ENCODE data around the gene BPIFB6. TPM values are rescaled to one million over a fixed set of nuclear protein-coding genes. Genes with fewer than 3 reads are reported as not detected.

Gene BPIFB6
- total RNA-seq, 1 donor from 2014 or later = not detected

DNA sequence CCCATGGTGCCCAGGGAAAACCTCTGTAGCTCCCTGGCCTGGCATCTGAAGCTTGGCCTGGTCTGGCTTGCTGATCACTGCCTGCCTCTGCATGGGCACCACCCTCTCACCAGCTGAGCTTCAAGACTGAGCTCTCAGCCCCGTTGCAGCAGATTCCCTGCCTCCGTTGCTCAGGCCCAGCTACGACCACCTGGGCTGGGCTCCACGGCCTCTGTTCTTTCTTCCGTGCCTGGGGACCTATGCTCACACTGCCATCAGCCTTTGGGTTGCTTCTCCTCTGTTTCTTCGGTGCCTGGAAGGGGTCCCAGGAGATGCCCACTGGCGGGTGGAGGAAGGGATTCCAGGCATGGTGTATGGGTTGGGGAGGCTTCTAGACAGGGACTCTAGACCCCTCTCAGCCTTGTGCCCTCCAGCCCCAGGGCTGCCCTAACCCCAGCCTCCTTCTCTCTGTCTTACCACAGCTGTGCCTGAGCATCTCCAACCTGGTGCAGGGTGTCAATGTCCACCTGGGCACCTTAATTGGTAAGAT is 14.8 kb upstream of the BPIFB6 start:
- Histone ChIP-seq H3K4me3 (ENCODE audit: low read length in 3 of 3) (no peak overlapping the region), H3K27ac (ENCODE audit: low read depth, low read length) (no peak overlapping the region), H3K27me3 (ENCODE audit: control insufficient read depth in 3 of 3, insufficient read depth in 3 of 3, low read length in 3 of 3) (peaks cover 32 to 49% (median 44%) of the 10 kb centered on the region in 3 donors), H3K4me1 (ENCODE audit: control insufficient read depth in 3 of 3, insufficient read depth in 3 of 3, low read length in 3 of 3) (no peaks in the 10 kb centered on the region), H3K9ac (ENCODE audit: low read depth in 1 of 3, low read length in 3 of 3) (no peak overlapping the region), H3K36me3 (ENCODE audit: control insufficient read depth in 3 of 3, insufficient read depth in 3 of 3, low read length in 3 of 3) (no peaks in the 10 kb centered on the region), H3K9me3 (ENCODE audit: control insufficient read depth in 3 of 3, low read length in 3 of 3) (no peaks in the 10 kb centered on the region)

GRCh38 chr20:33017542-33017941 is 13.9 kb upstream of the BPIFB6 start:
- H3K4me3 ChIP-seq (ENCODE audit: low read length in 3 of 3) = no peak overlapping the region
- H3K4me1 ChIP-seq (ENCODE audit: control insufficient read depth in 3 of 3, insufficient read depth in 3 of 3, low read length in 3 of 3) = no peaks in the 10 kb centered on the region
- H3K36me3 ChIP-seq (ENCODE audit: control insufficient read depth in 3 of 3, insufficient read depth in 3 of 3, low read length in 3 of 3) = no peaks in the 10 kb centered on the region
- no peak overlapping the region for H3K9ac ChIP-seq (ENCODE audit: low read depth in 1 of 3, low read length in 3 of 3)
- peaks cover 32 to 49% (median 44%) of the 10 kb centered on the region in 3 donors for H3K27me3 ChIP-seq (ENCODE audit: control insufficient read depth in 3 of 3, insufficient read depth in 3 of 3, low read length in 3 of 3)
- H3K27ac ChIP-seq (ENCODE audit: low read depth, low read length) = no peak overlapping the region
- H3K9me3 ChIP-seq (ENCODE audit: control insufficient read depth in 3 of 3, low read length in 3 of 3) = no peaks in the 10 kb centered on the region

DNA sequence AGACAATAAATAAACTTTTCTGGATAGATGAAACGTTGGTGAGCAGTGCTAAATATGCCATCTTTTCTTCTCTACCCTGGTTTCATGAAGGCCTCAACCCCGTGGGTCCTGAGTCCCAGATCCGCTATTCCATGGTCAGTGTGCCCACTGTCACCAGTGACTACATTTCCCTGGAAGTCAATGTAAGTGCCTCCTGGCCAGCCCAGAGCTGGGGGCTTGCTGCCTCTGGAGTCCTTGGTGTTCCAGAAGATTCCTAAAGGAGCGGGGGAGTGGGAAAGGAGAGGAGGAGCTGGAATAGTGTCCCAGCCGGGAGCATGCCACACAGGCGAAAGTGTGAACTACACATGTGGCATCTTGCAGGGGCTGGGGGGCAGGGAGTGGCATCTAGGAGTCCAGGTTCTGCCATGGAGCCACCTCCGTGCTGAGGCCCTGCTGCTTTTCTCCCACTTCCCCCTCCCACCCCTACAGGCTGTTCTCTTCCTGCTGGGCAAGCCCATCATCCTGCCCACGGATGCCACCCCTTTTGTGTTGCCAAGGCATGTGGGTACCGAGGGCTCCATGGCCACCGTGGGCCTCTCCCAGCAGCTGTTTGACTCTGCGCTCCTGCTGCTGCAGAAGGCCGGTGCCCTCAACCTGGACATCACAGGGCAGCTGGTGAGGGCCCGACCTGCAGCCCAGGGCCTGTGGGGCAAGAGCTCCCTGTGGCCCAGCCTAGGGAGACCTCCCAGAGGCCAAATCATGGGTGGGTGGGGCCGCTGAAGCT is 13.1 kb upstream of the BPIFB6 start:
- Histone ChIP-seq H3K4me3 (ENCODE audit: low read length in 3 of 3) (no peak overlapping the region), H3K4me1 (ENCODE audit: control insufficient read depth in 3 of 3, insufficient read depth in 3 of 3, low read length in 3 of 3) (no peaks in the 10 kb centered on the region), H3K9ac (ENCODE audit: low read depth in 1 of 3, low read length in 3 of 3) (no peak overlapping the region), H3K9me3 (ENCODE audit: control insufficient read depth in 3 of 3, low read length in 3 of 3) (no peaks in the 10 kb centered on the region), H3K27ac (ENCODE audit: low read depth, low read length) (no peak overlapping the region), H3K27me3 (ENCODE audit: control insufficient read depth in 3 of 3, insufficient read depth in 3 of 3, low read length in 3 of 3) (peaks cover 32 to 52% (median 41%) of the 10 kb centered on the region in 3 donors), H3K36me3 (ENCODE audit: control insufficient read depth in 3 of 3, insufficient read depth in 3 of 3, low read length in 3 of 3) (no peaks in the 10 kb centered on the region)

DNA sequence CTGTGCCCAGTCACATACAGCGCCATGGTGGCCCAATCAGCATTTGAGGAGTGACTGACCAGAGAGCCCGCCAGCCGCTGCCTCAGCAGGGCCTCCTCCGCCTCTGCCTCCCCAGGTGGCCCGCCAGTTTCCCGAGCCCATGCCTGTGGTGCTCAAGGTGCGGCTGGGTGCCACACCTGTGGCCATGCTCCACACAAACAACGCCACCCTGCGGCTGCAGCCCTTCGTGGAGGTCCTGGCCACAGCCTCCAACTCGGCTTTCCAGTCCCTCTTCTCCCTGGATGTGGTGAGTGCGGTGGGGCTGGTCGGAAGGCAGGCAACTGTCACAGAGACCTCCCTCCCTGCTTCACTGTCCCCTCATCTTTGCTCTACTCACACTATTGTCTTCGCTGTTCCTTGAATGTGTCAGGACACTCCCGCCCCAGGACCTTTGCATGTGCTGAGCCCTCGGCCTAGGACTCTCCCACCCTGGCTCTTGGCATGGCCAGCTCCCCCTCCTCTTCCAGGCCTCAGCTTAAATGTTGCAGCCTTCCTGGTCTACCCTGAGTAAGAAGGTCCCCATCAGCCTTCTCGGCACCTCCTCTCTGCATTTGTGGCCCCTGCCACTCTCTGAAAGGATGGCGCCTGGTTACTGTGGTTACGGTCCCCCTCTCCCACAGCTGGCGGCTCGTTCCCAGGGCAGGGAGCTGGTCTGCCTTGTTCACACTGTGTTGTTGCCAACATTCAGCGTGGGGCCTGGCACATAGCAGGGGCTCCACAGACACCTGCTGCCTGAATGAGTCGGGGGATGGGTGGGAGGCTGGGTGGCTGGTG is 11.8 kb upstream of the BPIFB6 start:
- no peak overlapping the region for H3K27ac ChIP-seq (ENCODE audit: low read depth, low read length)
- H3K9me3 ChIP-seq (ENCODE audit: control insufficient read depth in 3 of 3, low read length in 3 of 3) = no peaks in the 10 kb centered on the region
- no peaks in the 10 kb centered on the region for H3K4me1 ChIP-seq (ENCODE audit: control insufficient read depth in 3 of 3, insufficient read depth in 3 of 3, low read length in 3 of 3)

GRCh38 chr20:33020278-33021161 is 10.9 kb upstream of the BPIFB6 start:
- H3K9me3 ChIP-seq (ENCODE audit: control insufficient read depth in 3 of 3, low read length in 3 of 3) = no peaks in the 10 kb centered on the region
- H3K27me3 ChIP-seq (ENCODE audit: control insufficient read depth in 3 of 3, insufficient read depth in 3 of 3, low read length in 3 of 3) = peaks cover 20 to 30% (median 24%) of the 10 kb centered on the region in 3 donors

More for the DNA sequence above, 11.8 kb upstream of the BPIFB6 start:
- Histone ChIP-seq H3K9ac (ENCODE audit: low read depth in 1 of 3, low read length in 3 of 3) (no peak overlapping the region), H3K36me3 (ENCODE audit: control insufficient read depth in 3 of 3, insufficient read depth in 3 of 3, low read length in 3 of 3) (no peaks in the 10 kb centered on the region), H3K27me3 (ENCODE audit: control insufficient read depth in 3 of 3, insufficient read depth in 3 of 3, low read length in 3 of 3) (peaks cover 25 to 38% (median 30%) of the 10 kb centered on the region in 3 donors), H3K4me3 (ENCODE audit: low read length in 3 of 3) (no peak overlapping the region)

GRCh38 chr20:33021879-33022278 is 9.6 kb upstream of the BPIFB6 start:
- Histone ChIP-seq H3K4me1 (ENCODE audit: control insufficient read depth in 3 of 3, insufficient read depth in 3 of 3, low read length in 3 of 3) (no peaks in the 10 kb centered on the region), H3K27me3 (ENCODE audit: control insufficient read depth in 3 of 3, insufficient read depth in 3 of 3, low read length in 3 of 3) (peaks cover 9 to 20% (median 11%) of the 10 kb centered on the region in 3 donors), H3K27ac (ENCODE audit: low read depth, low read length) (no peak overlapping the region), H3K9me3 (ENCODE audit: control insufficient read depth in 3 of 3, low read length in 3 of 3) (peaks cover 0 to 3% (median 0%) of the 10 kb centered on the region in 3 donors), H3K9ac (ENCODE audit: low read depth in 1 of 3, low read length in 3 of 3) (no peak overlapping the region), H3K4me3 (ENCODE audit: low read length in 3 of 3) (no peak overlapping the region), H3K36me3 (ENCODE audit: control insufficient read depth in 3 of 3, insufficient read depth in 3 of 3, low read length in 3 of 3) (no peaks in the 10 kb centered on the region)

More at GRCh38 chr20:33020278-33021161, 10.9 kb upstream of the BPIFB6 start:
- Histone ChIP-seq H3K27ac (ENCODE audit: low read depth, low read length) (no peak overlapping the region), H3K9ac (ENCODE audit: low read depth in 1 of 3, low read length in 3 of 3) (no peak overlapping the region), H3K4me3 (ENCODE audit: low read length in 3 of 3) (no peak overlapping the region), H3K36me3 (ENCODE audit: control insufficient read depth in 3 of 3, insufficient read depth in 3 of 3, low read length in 3 of 3) (no peaks in the 10 kb centered on the region), H3K4me1 (ENCODE audit: control insufficient read depth in 3 of 3, insufficient read depth in 3 of 3, low read length in 3 of 3) (no peaks in the 10 kb centered on the region)

DNA sequence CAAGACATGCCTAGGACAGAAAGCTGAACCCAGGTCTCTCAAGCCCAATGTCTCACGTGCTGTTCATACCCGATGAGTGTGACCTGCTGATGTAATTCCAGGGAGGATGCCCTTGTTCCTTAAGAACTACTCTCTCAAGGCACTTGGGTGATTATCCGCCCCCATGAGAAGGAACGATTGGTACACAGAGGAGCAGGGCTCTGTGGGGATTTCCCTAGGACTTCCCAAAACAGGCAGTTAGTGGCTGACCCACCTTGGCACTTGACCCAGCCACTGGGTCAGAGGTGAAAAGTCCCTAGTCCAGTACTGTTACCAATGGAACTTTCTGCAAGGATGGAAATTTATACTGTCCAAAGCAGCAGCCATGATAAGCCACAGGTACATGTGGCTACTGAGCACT is 9.2 kb upstream of the BPIFB6 start:
- peaks cover 9 to 20% (median 10%) of the 10 kb centered on the region in 3 donors for H3K27me3 ChIP-seq (ENCODE audit: control insufficient read depth in 3 of 3, insufficient read depth in 3 of 3, low read length in 3 of 3)
- no peak overlapping the region for H3K27ac ChIP-seq (ENCODE audit: low read depth, low read length)
- H3K36me3 ChIP-seq (ENCODE audit: control insufficient read depth in 3 of 3, insufficient read depth in 3 of 3, low read length in 3 of 3) = no peaks in the 10 kb centered on the region
- H3K4me3 ChIP-seq (ENCODE audit: low read length in 3 of 3) = no peak overlapping the region
- H3K9ac ChIP-seq (ENCODE audit: low read depth in 1 of 3, low read length in 3 of 3) = no peak overlapping the region
- peaks cover 0 to 3% (median 0%) of the 10 kb centered on the region in 3 donors for H3K9me3 ChIP-seq (ENCODE audit: control insufficient read depth in 3 of 3, low read length in 3 of 3)
- H3K4me1 ChIP-seq (ENCODE audit: control insufficient read depth in 3 of 3, insufficient read depth in 3 of 3, low read length in 3 of 3) = no peaks in the 10 kb centered on the region

DNA sequence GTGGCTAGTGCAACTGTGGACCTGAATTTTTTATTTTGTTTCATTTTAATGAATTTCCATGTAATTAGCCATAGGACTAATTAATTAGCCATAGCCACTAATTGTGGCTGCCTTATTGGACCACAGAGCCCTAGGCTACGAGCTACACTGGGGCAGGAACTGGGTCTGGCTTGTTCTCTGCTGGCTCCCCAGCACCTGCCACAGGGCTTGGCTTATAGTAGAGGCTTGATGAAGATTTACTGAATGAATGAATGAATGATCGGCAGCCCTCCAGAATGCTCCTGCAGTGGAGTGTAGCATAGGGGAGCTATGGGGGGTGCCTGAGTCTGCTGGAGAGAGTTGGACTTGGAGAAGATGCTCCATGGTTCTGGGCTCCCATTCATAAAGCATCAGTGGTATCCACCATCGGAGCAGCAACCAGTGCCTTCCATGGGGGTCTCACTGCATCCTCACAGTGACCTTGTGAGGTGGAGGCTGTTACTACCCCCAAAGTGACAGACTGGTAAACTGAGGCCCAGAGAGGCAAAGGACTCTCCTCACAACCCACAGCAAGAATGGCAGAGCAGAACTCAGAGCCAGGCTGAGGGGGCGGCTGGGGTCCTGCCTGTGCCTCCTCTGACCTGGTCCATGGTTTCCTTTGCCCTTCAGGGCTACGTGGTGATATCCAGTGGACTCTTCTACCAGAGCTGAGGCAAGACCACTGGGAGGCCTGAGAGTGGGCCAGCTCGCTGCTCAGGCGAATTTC is 8.6 kb upstream of the BPIFB6 start:
- Histone ChIP-seq H3K9ac (ENCODE audit: low read depth in 1 of 3, low read length in 3 of 3) (no peak overlapping the region), H3K36me3 (ENCODE audit: control insufficient read depth in 3 of 3, insufficient read depth in 3 of 3, low read length in 3 of 3) (no peaks in the 10 kb centered on the region), H3K27ac (ENCODE audit: low read depth, low read length) (no peak overlapping the region), H3K9me3 (ENCODE audit: control insufficient read depth in 3 of 3, low read length in 3 of 3) (peaks cover 0 to 3% (median 0%) of the 10 kb centered on the region in 3 donors), H3K4me1 (ENCODE audit: control insufficient read depth in 3 of 3, insufficient read depth in 3 of 3, low read length in 3 of 3) (no peaks in the 10 kb centered on the region), H3K4me3 (ENCODE audit: low read length in 3 of 3) (no peak overlapping the region), H3K27me3 (ENCODE audit: control insufficient read depth in 3 of 3, insufficient read depth in 3 of 3, low read length in 3 of 3) (peaks cover 3 to 22% (median 8%) of the 10 kb centered on the region in 3 donors)
